DND-41 (cell line): Measurements from ENCODE around the gene TAB2.

Source experiments
- CTCF ChIP-seq: IDR thresholded peaks from 2 replicates; pipeline ENCODE4 v1.5.1; 2012; ENCODE audit warnings: borderline replicate concordance, low read length, moderate library complexity, mild to moderate bottlenecking; ENCODE audit not compliant: poor library complexity, severe bottlenecking; ENCODE audit errors: extremely low read depth
- EZH2 ChIP-seq: IDR thresholded peaks from 3 replicates; pipeline ENCODE4 v1.6.1; 2012; ENCODE audit warnings: borderline replicate concordance, low read depth, mild to moderate bottlenecking, moderate library complexity, low read length, inconsistent platforms; ENCODE audit not compliant: severe bottlenecking

- TF ChIP-seq CTCF (no peak), EZH2 (no peak)
Measured at GRCh38 chr6:149414821-149415220, 97.3 kb downstream of the TAB2 start.
